KMS-11 (cell line): ENCODE results near the gene TTLL11.

ENCODE experiments used
- H2AFZ ChIP-seq: fragments of 200-600 bp; sonication (generic); 2 replicates; pipeline ENCODE4 v1.6.1; 2016; ENCODE audit warnings: antibody characterized with exemption, mixed run types, low read depth
- H3K27ac ChIP-seq: fragments of 200-600 bp; sonication (generic); 2 replicates; pipeline ENCODE4 v1.6.1; 2016; ENCODE audit warnings: mild to moderate bottlenecking, mixed run types
- H3K27me3 ChIP-seq: fragments of 200-600 bp; sonication (generic); 2 replicates; pipeline ENCODE4 v1.6.1; 2017; ENCODE audit warnings: mild to moderate bottlenecking, low read depth, mixed run types, moderate library complexity; ENCODE audit not compliant: insufficient read depth
- H3K36me3 ChIP-seq: fragments of 200-600 bp; sonication (generic); 2 replicates; pipeline ENCODE4 v1.6.1; 2017; ENCODE audit warnings: mild to moderate bottlenecking, mixed run types; ENCODE audit not compliant: insufficient read depth
- H3K4me1 ChIP-seq: fragments of 200-600 bp; sonication (generic); 2 replicates; pipeline ENCODE4 v1.6.1; 2016; ENCODE audit warnings: mild to moderate bottlenecking, low read depth, mixed run types; ENCODE audit not compliant: poor library complexity, severe bottlenecking
- H3K4me2 ChIP-seq: fragments of 200-600 bp; sonication (generic); 2 replicates; pipeline ENCODE4 v1.7.0; 2016; ENCODE audit warnings: mild to moderate bottlenecking, mixed run types
- H3K4me3 ChIP-seq: fragments of 200-600 bp; sonication (generic); IDR thresholded peaks from 2 replicates; pipeline ENCODE4 v1.6.1; 2017; ENCODE audit warnings: low read depth, low read length, mixed read lengths; ENCODE audit not compliant: insufficient read depth
- H3K79me2 ChIP-seq: fragments of 200-600 bp; sonication (generic); 2 replicates; pipeline ENCODE4 v1.6.1; 2016; ENCODE audit warnings: low read depth, mixed run types; ENCODE audit not compliant: insufficient read depth
- H3K9ac ChIP-seq: fragments of 200-600 bp; sonication (generic); 2 replicates; pipeline ENCODE4 v1.6.1; 2016; ENCODE audit warnings: mild to moderate bottlenecking, mixed run types
- H4K20me1 ChIP-seq: fragments of 200-600 bp; sonication (generic); 2 replicates; pipeline ENCODE4 v1.6.1; 2016; ENCODE audit warnings: mild to moderate bottlenecking, mixed run types; ENCODE audit not compliant: insufficient read depth
- CTCF ChIP-seq: fragments of 200-600 bp; sonication (generic); conservative IDR thresholded peaks from 2 replicates; pipeline ENCODE4 v1.6.1; 2017; ENCODE audit warnings: low read depth, mild to moderate bottlenecking, antibody characterized with exemption, low read length, moderate library complexity, mixed read lengths

TTLL11 gene

GRCh38 chr9:122011818-122012498, 81.2 kb downstream of the TTLL11 start:
- H3K4me3 ChIP-seq = no peak overlapping the region
- no peaks in the 10 kb centered on the region for H3K27me3 ChIP-seq
- H3K27ac ChIP-seq = no peak overlapping the region
- H3K9ac ChIP-seq = no peak overlapping the region
- no peaks in the 10 kb centered on the region for H4K20me1 ChIP-seq
- no peak for TF ChIP-seq CTCF
- H2AFZ ChIP-seq = no peak overlapping the region
- no peaks in the 10 kb centered on the region for H3K36me3 ChIP-seq
- no peak overlapping the region for H3K4me2 ChIP-seq
- H3K79me2 ChIP-seq = no peaks in the 10 kb centered on the region
- no peaks in the 10 kb centered on the region for H3K4me1 ChIP-seq

DNA sequence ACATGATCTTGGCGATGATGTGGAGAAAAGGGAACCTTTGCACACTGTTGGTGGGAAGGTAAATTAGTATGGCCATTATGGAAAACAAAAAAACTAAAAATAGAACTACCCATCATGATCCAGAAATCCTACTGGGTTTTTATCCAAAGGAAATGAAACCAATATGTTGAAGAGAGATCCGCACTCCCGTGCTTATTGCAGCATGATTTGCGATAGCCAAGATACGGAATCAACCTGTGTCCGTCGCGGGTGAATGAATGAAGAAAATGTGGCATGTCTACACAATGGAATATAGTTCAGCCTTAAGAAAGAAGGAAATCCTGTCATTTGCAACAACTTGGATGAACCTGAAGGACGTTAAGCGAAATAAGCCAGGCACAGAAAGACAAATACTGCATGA, 84.5 kb downstream of the TTLL11 start:
- Histone ChIP-seq H3K4me2 (no peak overlapping the region), H3K4me3 (no peak overlapping the region), H3K36me3 (no peaks in the 10 kb centered on the region), H3K27me3 (no peaks in the 10 kb centered on the region), H2AFZ (no peak overlapping the region), H3K4me1 (no peaks in the 10 kb centered on the region), H3K9ac (no peak overlapping the region), H4K20me1 (no peaks in the 10 kb centered on the region), H3K79me2 (no peaks in the 10 kb centered on the region), H3K27ac (no peak overlapping the region)
- TF ChIP-seq CTCF = no peak

DNA sequence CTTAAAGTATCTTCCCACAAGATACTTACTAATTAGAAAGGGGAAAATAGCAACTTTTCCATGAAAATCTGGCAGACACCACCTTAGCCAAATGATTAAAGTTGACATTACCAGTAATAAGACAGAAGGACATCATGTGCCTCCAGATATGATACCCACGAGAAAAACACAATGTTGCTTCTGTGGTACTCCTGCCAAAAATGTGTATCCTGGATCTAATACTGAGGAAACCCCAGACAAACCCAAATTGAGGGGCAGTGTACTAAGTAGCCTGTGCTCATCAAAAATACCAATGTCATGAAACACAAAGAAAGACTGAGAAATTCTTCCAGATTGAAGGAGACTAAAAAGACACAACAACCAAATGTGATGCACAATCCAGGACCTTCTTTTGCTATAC, 85.3 kb downstream of the TTLL11 start:
- Histone ChIP-seq H3K27me3 (no peaks in the 10 kb centered on the region), H3K4me3 (no peak overlapping the region), H3K9ac (no peak overlapping the region), H3K4me1 (no peaks in the 10 kb centered on the region), H3K36me3 (no peaks in the 10 kb centered on the region), H2AFZ (no peak overlapping the region), H3K4me2 (no peak overlapping the region), H4K20me1 (no peaks in the 10 kb centered on the region), H3K79me2 (no peaks in the 10 kb centered on the region), H3K27ac (no peak overlapping the region)
- no peak for TF ChIP-seq CTCF

- no peaks in the 10 kb centered on the region for H3K36me3 ChIP-seq
- H3K79me2 ChIP-seq = no peaks in the 10 kb centered on the region
- no peak overlapping the region for H3K4me2 ChIP-seq
- no peaks in the 10 kb centered on the region for H3K27me3 ChIP-seq
- no peak overlapping the region for H3K27ac ChIP-seq
- TF ChIP-seq CTCF = no peak; the same call in 1 of the 2 replicates
- H3K4me1 ChIP-seq = no peaks in the 10 kb centered on the region
- H3K9ac ChIP-seq = no peak overlapping the region
- H3K4me3 ChIP-seq = no peak overlapping the region
- H4K20me1 ChIP-seq = no peaks in the 10 kb centered on the region
- H2AFZ ChIP-seq = no peak overlapping the region
Observed at GRCh38 chr9:122005597-122005996, 87.5 kb downstream of the TTLL11 start.
